ENCODE measurements around the gene OR5H1.

- TF ChIP-seq CTCF (IDR thresholded peaks at IDR 0.05): no peak
- no peak for TF ChIP-seq ZFX (IDR thresholded peaks at IDR 0.05; ENCODE audit: borderline replicate concordance)
These were observed 16.3 kb upstream of the OR5H1 start for GRCh38 chr3:98114264-98114663.

Data from 22Rv1 (cell line).